GM12892 (cell line): ENCODE measurements around the gene LCOR.

Experiments used
- POLR2A ChIP-seq: IDR thresholded peaks from 2 replicates; pipeline ENCODE4 v1.6.1; 2011; ENCODE audit warnings: low read depth, low read length, control low read depth
- POLR2AphosphoS5 ChIP-seq: IDR thresholded peaks from 2 replicates; pipeline ENCODE4 v1.6.1; 2011; ENCODE audit warnings: low read depth, low read length, control low read depth

- TF ChIP-seq POLR2AphosphoS5 (no peak), POLR2A (no peak)
Measured at GRCh38 chr10:96840841-96841518, 8.9 kb downstream of the LCOR start.
